ENCODE results near the gene THSD7A.

The THSD7A gene, protein sequence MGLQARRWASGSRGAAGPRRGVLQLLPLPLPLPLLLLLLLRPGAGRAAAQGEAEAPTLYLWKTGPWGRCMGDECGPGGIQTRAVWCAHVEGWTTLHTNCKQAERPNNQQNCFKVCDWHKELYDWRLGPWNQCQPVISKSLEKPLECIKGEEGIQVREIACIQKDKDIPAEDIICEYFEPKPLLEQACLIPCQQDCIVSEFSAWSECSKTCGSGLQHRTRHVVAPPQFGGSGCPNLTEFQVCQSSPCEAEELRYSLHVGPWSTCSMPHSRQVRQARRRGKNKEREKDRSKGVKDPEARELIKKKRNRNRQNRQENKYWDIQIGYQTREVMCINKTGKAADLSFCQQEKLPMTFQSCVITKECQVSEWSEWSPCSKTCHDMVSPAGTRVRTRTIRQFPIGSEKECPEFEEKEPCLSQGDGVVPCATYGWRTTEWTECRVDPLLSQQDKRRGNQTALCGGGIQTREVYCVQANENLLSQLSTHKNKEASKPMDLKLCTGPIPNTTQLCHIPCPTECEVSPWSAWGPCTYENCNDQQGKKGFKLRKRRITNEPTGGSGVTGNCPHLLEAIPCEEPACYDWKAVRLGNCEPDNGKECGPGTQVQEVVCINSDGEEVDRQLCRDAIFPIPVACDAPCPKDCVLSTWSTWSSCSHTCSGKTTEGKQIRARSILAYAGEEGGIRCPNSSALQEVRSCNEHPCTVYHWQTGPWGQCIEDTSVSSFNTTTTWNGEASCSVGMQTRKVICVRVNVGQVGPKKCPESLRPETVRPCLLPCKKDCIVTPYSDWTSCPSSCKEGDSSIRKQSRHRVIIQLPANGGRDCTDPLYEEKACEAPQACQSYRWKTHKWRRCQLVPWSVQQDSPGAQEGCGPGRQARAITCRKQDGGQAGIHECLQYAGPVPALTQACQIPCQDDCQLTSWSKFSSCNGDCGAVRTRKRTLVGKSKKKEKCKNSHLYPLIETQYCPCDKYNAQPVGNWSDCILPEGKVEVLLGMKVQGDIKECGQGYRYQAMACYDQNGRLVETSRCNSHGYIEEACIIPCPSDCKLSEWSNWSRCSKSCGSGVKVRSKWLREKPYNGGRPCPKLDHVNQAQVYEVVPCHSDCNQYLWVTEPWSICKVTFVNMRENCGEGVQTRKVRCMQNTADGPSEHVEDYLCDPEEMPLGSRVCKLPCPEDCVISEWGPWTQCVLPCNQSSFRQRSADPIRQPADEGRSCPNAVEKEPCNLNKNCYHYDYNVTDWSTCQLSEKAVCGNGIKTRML (N-terminal part only)

DNA sequence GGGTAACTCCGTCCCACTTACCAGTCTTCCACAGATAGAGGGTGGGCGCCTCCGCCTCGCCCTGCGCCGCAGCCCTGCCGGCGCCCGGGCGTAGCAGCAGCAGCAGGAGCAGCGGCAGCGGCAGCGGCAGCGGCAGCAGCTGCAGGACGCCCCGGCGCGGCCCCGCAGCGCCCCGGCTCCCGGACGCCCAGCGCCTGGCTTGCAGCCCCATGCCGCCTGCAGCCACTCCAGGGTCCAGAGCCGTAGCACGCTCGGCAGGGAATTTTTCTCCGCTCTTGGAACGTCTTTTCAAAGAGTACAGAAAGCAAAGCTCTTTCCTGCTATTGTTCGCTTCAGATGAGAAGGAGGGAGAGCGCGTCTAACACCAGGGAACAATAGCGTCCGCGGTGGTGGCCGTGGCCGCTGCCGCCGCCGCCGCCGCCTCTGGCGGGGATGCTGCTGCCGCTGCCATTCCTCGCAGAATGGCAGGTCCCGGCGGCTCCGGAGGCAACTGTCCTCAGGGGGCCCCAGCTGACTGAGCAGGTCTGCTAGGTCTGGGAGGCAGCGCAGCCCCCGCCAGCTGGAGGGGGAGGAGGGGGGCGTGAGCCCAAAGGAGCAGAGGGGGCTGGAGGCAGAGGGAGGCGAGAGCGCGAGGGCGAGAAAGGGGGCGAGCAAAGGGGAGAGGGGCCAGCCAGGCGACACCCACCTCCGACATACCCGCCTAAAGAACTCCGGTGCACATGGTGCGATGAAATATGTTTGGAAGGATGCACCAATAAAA lies at the start of gene THSD7A:
Gene THSD7A (minus strand): TSS at position 463 of the 760 bp plus-strand sequence. CDS start 252 bp downstream, at position 211.
- DNase-seq = peak; percentile 36

DNA sequence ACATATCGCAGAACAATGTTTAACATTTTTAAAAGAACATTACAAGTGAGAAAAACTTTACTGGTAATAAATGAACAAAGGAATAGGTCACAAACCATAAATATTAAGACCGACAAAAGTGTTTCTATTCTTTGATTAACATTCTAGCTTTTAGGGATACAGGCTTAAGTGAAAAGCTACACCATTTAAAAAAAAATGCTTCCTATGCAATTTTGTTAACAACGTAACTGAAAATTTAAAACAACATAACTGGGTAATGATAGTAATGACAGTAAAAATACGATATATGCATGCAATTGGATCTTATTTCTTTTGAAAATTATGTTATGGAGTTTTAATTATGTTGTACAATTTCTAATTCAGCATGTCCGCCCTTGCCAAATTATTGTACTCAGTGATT lies 49.7 kb upstream of the THSD7A start:
- no peak for DNase-seq

DNA sequence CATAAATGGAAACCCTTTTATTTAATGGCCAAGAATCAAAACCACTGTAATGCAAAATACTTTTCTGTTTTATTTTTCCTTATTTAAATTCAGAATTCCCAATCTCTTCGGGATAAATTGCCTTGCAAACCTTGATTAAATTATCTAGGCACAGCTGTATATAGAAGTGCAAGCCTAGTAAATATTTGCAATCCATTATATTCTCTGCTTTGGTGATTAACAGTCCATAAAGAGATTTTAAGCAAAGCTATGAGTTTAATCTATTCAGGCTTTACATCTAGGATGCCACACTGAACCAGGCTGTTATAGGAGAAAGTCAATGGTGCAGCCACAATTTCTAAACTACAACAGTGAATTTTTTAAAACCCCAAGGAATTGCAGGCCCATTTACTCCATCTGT lies 43.6 kb upstream of the THSD7A start:
- DNase-seq = no peak

DNA sequence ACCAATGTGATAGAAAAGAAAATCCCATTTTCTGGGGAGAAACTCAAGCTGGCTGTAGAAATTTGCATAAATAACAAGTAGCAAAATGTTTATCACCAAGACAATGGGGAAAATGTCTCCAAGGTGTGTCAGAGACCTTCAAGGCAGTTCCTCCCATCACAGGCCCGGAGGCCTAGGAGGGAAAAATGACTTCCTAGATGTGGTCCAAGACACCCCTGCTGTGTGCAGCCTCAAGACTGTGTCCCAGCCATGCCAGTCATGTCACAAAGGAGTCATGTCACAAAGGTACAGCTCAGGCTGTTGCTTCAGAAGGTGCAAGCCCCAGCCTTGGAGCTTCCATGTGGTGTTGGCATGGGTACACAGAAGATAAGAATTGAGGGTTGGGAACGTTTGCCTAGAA lies 33.7 kb upstream of the THSD7A start:
- DNase-seq = no peak

DNA sequence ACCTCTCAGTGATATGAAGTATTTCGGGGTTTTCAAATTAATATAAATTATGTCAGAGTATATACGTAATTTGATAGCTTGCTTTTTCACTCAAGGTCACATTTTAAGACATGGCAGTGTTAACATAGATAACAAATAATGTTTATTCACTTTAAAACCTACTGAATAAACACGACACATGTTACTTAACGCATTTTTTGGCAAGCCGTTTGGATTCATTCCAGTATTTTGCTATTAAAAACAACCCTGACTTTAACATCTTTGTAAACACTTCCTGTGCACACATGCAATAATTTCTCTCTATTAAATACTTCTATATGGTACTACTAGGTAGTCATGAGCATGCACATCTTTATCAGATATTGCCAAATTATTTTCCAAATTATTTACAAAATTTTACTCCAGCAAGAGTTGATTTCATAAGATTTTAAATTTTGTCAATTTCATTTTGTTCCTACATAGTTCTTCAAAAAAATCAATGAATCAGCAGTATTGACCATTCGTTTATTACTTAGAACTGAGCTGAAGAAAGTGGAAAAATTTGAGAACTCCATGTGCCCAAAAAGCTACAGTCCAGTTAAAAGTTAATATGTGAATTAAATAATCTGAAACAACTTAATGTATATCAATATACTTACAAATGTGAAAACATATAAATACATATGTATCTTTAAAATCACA lies 26.8 kb upstream of the THSD7A start:
- DNase-seq = peak; percentile 9

DNA sequence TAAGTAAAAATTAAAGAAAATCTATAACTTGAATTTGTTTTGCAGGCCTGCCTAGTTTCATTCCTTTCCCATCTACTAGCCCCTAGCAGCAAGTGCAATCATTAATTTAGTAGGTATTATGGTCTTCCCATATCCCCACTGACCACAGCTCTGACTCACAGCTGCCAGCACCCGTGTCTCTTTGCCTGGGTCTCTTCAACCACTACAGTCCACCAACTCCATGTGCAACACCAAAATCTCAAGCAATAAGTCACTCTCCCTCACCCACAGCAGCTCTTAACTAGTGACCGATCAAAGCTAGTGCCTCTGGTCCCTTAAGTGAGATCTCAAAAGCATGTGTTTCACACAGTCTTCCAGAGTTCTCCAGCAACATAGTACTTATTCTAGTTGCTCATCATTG lies 26.0 kb upstream of the THSD7A start:
- DNase-seq = no peak

DNA sequence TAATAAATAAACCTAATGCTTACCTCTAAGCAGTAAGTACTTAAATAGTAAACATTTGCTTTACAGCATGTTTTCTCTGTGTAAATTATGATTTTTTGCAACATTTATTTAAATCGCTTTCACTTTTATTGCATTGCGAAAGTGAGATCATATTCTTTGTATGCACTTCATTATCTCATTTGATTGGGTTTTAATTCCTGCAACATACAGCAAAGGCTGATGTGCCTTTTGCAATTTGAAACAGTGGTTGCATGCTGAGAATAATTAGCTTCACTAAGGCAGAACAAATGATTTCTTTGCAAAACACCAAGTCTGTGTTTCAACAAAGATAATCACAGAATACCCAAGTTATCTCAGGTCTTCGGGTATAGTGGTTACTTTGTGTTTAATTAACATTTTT lies 16.3 kb upstream of the THSD7A start:
- no peak for DNase-seq

DNA sequence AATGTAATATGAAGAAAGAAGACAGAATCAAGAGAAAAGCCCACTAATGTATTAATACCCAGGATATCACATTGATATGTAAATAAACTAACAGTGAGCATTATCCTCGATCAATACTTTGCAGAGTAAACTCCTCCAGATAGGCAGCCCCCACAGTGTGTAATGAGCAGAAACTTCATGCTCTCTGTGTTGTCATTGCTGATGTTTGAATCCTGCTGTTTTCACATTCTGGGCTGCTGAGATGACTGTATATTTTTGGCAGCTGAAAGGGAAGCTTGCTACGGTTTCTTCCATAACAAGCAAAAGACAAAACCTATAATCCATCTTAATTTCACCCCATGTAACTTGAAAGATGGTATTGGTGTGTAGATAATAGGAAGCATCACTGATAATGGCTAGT lies 15.3 kb upstream of the THSD7A start:
- no peak for DNase-seq

DNA sequence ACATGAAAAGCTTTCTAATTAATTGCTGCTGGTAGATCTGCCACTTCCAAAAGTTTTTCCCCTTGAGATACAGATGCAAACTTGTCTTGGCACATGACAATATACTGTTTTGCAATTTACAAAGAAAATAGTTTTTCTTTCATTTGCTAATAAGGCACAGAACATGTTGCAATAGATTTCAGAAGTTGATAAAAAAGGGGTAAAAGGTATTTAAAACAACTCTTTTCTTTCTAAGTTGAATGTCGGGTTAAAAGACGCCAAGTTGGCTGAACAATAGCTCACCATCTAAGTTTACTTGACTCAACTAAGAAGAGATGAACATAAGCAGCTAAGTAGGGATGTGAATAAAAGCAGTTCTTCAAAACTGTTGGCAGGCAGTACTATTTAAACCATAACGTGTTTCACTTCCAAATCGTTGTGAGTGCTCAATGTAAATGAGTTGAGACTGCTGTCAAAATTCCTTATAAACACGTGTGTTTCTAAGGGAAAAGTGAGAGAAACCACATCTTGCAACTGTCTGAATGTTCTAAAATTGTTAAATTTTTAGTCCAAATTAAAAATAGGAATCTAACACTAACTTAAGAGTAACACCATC lies 14.5 kb upstream of the THSD7A start:
- no peak for DNase-seq

DNA sequence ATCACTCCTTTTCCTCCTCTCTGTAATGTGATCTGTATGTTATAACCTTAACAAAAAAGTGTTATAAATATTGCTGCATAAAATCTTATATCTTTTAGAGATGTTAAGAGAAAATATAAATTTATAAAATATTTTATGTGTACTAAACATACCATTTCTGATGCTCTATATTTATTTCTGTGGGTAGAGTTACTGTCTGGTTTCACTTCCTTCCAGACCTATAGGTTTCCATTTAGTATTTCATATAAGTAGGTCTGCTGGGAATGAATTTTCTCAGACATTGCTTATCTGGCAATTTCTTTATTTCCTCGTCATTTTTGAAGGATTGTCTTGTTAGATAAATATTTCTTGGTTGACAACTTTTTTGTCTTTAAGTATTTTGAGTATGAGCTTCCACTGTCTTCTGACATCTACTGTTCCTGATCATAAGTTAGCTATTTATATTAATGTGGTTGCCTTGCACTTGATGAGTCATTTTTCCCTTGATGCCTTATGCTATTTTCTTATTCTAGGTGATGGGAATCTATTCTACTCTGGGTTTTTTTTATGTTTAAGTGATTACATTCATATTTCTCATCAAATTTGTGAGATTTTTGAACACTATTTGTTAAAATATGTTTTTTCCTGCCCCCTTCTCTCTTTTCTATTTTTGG lies 11.2 kb upstream of the THSD7A start:
- no peak for DNase-seq

DNA sequence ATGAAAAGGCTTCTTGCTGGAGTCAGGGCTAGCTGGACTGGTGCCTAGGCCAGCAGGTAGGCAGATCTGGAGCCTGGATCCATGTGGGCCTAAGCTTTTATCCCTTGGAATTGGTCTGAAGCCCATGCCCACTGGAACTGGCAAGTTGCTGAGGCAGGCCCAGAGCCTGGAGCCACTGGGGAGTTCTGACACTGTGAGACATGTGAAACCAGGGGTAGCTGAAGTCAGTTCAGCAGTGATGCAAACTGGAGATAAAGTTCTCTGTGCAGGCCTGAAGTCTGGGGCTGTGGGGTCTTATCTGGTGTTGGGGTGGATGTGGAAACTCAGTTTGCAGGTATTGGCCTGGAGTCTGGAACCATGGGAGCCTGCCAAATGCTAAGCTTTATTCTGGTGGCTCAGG lies 9.7 kb upstream of the THSD7A start:
- DNase-seq = no peak

DNA sequence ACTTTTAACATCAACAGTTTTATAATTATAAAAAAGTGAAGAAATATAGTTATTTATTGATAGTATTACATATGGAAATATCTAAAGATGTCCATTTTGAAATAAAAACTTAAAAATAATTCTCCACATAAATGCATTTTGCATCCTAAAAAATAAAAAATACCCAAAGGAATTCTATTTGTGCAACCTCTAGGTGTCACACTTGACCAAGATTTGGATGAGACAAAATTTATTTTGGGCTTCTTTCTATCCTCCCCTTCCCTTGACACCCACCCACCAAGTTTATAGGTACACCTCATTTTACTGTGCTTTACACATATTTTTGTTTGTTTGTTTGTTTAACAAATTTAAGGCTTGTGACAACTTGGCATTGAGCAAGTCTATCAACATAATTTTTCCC lies 3.3 kb upstream of the THSD7A start:
- DNase-seq = peak; percentile 6

DNA sequence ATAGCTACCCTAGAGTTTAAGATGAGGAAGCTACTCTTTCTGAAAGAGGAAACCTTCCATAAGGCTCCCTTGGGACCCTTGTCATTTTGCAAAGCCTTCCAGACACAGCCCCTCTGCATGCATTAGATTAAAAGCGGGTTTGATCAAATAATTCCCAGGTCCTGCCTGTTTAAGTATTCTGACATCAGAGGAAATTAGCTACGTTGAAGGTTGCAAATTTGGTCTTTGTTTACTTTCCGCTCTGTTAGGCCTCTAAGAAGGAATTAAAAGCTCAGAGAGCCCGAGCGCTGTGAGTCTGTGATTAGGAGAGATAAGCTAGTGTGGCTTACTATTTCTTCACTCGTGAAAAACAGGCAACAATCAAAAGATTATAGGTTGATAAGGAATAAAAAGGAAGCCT lies 1.4 kb upstream of the THSD7A start:
- DNase-seq = peak; percentile 14

DNA sequence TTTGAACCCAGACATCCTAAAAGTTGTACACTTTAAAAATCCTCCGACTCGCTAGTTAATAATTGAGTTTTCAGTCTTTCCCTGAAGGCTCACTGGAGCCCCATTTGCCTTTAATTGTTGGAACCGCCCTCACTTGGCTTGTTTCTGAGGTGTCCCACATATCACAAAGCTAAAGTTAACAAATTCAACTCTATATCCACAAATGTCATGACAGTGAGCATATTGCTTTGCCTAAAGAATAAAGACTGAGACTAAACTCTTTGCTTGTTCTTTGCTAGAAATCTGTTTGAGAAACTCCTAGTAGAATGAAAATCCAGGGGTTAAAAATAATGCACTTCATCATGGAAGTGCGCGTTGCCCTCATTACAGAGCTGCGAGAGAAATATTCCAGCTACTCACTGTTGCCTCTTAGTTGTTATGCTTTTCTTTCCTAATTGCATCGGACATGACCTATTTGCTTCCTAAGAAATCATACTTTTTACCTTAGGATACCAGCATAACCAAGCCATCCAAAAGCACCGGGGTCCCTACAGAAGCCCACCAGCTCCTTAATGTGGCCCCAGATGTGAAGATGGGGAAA lies 752 bp downstream of the THSD7A start:
- no peak for DNase-seq

DNA sequence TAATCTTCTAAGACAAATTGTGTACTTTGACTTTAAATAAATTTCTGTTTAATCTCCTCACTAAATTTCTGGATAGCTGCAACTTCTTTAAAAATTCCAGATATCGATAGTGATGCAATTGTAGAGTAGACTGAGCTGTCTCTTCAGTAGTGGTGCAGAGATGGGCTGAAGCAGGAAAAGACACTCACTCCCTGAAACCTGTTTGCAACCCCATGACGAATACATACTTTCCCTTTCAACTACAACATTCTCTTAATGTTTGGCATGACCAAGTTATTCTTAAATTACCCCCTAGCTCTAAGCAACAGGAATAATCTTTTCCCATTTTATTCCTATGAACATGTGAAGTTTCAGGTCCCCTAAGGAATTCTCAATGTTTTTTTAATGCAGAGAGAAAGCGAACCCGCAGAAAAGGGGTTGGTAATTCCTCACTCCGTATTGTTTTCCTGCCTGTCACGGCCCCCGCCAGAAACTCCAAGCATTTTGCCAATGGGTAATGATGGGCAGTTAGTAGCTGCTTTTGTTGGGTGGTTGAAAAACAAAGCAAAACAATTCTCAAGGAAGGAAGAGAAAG lies 1.3 kb downstream of the THSD7A start:
- DNase-seq = no peak

DNA sequence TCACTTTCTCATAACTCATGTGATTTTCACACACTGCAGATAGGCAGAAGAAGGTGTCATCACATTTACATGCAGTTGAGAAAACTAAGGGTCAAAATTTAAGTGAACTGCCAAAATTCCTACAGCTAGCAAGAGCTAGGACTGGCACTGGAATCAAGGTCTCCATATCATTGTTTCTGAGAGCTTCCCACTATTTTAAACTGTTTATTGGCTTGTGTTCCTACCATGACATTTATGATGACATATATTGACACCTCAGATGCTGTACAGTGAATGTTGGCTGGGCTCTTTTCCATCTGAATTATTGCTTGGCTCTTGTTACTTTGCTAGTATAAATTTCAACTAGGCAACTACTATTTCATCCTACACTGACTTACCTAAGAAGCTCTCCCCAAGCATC lies 2.0 kb downstream of the THSD7A start:
- DNase-seq = no peak

DNA sequence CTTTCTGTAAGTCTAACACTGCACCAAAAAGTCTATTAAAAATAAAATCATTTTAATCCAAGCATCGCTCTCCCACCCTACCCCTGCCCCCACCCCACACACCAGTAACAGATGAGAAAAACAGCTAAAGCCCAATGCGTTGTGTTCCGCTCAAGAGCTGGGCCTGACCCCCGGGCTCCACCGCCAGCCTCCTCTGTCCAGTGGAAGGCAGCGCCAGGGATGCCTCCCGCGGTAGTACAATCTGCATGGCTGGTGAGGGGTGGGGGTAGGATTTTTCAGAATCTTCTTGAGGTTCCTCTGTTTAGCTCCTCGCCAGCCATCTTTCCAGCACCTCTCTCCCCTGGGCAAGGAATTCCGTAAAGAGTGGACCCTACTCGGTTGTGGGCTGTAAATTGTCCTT lies 12.1 kb downstream of the THSD7A start:
- DNase-seq = no peak

DNA sequence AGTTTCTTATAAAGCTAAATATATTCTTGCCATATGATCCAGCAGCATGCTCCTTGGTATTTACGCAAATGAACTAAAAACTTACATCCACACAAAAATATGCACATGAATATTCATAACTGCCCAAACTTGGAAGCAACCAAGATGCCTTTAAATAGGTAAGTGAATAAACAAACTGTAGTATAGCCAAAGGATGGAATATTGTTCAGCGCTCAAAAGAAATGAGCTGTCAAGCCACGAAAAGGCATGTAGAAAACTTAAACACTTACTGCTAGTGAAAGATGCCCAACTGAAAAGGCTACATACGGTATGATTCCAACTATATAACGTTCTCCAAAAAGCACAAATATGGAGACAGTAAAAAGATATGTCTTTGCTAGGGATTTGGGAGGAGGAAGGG lies 12.7 kb downstream of the THSD7A start:
- DNase-seq = no peak

DNA sequence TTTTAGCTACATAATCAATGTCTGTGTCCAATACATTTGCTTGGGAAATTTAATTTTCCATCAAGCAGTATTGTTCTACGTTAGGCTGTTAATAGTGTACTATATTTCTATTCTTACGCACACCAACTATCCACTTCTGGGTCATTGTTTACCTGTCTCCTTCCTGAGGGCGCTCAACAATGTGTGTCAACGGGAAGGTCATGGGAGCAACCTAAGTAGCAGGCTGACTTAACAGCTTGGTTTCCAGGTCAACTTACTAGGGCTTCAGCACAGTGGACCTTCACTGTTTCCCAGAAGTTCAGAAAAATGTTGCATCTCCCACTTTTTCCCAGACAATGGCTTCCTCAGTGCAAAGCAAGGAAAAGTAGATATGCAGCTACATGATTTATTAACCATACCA lies 13.7 kb downstream of the THSD7A start:
- DNase-seq = no peak

DNA sequence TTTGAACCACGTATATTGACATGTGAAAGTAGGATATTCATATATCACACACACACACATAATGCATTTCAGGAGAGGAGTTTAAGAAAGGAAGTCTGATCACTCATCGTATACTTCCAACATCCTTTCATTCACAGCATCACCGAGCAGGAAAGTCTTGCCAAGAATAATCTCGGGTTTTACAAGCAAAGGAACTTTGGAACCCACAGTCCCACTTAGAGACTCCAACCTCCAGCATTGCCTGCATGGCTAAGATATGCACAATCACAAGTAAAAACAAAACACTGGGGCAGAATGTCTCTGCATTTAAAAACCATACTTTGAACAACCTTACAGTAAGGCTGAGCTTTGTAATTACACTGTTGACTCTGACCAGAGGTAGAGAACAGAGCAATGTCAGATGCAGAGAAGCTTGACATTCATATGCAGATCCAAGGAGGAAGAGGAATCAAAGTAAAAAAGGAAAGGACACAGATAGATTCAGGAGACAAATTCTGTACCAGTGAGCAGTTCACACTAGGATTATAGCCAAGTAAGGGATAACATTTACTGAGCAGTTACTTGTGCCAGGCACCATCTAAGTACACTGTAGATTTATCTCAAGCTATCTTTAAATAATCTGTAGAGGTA lies 14.8 kb downstream of the THSD7A start:
- DNase-seq = no peak
